NCI-H748 (cell line): ENCODE results near the gene DENND4A.
"Not testable (repeated sequence)": the region's sequence is repeated elsewhere in the genome, so short reads cannot be mapped to it uniquely, and the experiment has no call there.

Experiments used
- DNase-seq: peaks from one replicate; lab custom pipeline; 2025; ENCODE audit not compliant: unreplicated experiment; lab: John Stamatoyannopoulos, UW

DENND4A gene

GRCh38 chr15:65789759-65790425 lies 2.2 kb downstream of the DENND4A start:
- DNase-seq: no peak

DNA sequence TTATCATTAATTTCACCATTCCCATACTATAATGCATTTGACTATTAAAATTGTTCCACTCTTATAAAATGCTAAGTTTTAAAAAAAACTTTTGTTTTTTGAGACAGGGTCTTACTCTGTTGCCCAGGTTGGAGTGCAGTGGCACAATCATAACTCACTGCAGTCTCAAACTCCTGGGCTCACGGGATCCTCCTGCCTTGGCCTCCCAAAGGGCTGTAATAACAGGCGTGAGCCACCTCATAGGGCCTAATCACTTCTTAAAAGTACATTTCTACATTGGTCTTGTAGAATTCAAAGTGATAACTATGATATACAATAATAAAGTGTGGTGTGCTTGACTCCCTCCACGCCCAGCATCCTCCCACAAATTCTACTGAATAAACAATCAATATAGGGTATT lies 3.0 kb downstream of the DENND4A start:
- DNase-seq: no peak

- DNase-seq: no peak
Observed at GRCh38 chr15:65787260-65787659, 4.8 kb downstream of the DENND4A start.

- no peak for DNase-seq
Observed at GRCh38 chr15:65785151-65785550, 6.9 kb downstream of the DENND4A start.

DNA sequence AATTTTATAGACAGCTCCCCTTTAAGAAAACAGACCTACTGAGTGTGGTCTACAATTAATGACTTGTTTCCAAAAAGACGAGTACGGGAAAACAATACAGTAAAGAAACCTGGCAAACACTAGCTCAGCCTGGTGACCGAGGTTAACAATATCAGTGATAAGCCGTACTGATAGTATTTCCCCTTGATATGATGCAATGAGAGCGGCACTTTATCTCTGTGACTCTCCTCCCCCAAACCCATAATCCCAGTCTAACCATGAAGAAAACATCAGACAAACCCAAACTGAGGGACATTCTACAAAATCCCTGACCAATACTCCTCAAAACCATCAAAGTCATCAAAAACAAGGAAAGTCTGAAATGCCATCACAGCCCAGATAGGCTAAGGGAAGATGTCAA lies 8.2 kb downstream of the DENND4A start:
- DNase-seq: no peak

DNA sequence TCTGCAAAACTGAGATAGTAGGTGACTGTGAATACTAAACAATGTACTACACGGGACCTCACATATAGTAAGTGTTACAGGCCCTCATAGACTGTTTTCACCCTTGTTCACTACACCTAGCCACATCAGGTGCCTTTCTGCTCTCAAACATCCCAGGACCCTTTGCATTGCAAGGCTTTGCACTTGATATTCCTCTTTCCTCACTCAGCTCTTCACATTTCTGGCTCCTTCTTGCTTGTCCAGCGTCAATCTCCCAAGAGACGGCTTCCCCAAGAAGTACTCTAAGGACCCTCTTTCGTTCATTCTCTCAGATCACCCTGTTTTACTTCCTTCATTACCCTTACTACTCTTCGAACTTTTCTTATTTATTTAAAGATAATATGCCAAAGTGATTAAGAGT lies 10.0 kb downstream of the DENND4A start:
- no peak for DNase-seq

- DNase-seq: not testable (repeated sequence)
Observed at GRCh38 chr15:65778701-65779100, 13.4 kb downstream of the DENND4A start.

- DNase-seq: no peak
Observed at GRCh38 chr15:65778269-65778668, 13.8 kb downstream of the DENND4A start.

DNA sequence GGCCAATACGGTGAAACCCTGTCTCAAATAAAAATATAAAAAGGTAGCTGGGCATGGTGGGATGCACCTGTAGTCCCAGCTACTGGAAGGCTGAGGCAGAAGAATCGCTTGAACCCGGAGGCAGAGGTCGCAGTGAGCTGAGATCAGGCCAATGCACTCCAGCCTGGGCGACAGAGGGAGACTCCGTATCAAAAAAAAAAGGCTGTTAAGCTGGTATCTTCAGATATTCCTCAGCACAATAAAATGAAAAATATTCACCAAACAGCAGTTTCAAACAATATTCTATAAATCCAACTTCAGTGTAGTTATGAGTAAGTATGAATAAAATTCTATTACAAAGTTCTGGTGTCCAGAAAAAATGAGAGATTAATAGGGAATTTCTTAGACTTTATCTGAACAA lies 14.2 kb downstream of the DENND4A start:
- no peak for DNase-seq

- no peak for DNase-seq
Observed at GRCh38 chr15:65777053-65777452, 15.0 kb downstream of the DENND4A start.

DNA sequence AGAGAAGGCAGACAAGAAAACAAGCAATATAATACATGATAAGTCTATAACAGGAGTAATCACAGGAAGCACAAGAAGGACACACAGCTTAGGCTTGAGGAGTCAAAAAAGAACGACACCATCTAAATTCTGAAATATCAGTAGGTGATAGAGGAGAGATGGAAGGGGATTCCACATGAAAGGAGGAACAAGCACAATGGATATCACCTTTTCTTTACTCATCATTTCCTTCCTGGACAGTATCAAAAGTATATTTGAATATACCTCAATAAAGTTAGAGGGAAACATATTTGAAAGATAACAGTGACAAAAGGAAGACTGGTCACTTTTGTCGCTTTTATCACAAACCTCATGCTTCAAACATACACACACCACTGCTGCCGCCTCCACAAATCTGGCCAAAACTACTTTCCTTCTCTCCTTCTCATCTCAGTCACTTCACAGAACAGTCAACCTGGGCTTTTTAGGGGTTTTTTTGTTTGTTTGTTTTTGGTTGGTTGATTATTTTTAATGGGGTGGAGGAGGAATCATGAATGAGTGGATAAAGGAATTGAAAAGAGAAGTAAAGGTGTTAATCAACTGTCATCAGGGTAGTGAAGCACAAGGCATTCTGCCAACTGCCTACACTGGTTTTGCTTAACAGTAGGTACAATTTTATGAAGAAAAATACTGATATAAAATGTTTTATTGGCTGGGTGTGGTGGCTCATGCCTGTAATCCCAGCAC lies 18.5 kb downstream of the DENND4A start:
- DNase-seq: no peak

DNA sequence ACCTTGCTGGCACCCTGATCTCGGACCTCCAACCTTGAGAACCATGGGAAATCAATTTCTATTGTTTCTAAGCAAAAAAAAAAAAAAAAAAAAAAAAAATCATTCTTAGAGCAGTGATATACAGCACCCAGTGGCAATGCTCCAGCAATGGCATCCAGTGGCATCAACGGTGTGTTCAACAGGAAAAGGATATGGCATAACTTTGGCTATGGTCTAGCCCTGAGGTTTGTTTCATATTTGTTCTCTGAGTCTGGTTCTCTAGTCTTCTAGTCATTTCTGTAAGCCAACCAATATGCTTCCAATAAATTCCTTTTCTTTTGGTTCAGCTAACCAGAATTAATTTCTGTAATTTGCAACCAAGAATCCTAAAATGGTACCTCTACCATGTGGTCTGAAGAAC lies 19.2 kb downstream of the DENND4A start:
- DNase-seq: no peak

- DNase-seq: no peak
Observed at GRCh38 chr15:65771870-65772269, 20.2 kb downstream of the DENND4A start.

GRCh38 chr15:65769482-65769881 lies 22.6 kb downstream of the DENND4A start:
- no peak for DNase-seq

GRCh38 chr15:65767895-65768294 lies 24.2 kb downstream of the DENND4A start:
- DNase-seq: no peak

DNA sequence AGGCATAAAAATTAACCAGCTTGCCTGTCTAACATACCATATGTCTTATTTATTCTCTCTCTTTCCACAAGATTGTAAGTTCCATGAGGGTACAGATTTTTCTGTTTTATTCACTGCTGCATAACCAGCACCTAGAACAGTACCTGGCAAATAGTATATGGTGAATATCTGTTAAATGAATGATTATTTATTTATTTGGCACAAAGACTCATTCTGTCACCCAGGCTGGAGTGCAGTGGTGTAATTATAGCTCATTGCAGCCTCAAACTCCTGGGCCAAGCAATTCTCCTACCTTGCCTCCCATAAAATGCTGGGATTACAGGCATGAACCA lies 24.9 kb downstream of the DENND4A start:
- no peak for DNase-seq

GRCh38 chr15:65766422-65767263 lies 25.4 kb downstream of the DENND4A start:
- peak; percentile 2 for DNase-seq

- DNase-seq: no peak
Observed at GRCh38 chr15:65765106-65765505, 27.0 kb downstream of the DENND4A start.

DNA sequence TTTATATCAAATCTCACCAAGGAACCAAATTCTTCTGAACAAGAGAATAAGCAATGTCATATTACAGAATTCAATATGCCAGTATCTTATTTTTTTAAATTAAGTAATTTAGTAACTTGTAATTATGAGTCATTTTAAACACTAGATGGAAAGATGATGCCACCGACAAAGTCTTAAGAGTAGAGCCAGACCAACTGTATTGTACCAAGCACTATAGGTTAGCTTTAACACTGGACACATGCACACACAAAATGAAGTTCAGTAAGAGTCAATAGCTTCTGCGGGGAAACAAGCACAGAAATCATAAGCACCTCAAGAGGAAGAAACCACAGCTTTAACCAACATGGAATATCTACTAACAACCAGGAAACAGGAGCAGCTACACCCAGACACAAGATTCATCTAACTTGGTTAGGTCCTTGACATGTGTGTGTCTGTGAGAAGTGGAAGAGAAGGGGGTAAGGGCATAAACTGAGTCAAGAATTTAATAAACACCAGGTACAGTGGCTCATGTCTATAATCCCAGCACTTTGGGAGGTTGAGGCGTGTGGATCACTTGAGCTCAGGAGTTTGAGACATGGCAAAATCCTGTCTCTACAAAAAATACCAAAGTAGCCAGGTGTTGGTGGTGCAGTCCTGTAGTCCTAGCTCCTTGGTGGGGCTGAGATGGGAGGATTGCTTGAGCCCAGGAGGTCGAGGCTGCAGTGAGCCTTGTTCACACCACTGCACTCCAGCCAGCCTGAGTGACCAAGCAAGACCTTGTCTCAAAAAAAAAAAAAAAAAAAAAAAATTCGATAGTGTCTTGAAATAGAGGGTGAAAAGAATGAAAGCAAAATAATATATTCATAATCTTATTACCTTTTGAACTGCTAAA lies 28.9 kb downstream of the DENND4A start:
- DNase-seq: no peak

DNA sequence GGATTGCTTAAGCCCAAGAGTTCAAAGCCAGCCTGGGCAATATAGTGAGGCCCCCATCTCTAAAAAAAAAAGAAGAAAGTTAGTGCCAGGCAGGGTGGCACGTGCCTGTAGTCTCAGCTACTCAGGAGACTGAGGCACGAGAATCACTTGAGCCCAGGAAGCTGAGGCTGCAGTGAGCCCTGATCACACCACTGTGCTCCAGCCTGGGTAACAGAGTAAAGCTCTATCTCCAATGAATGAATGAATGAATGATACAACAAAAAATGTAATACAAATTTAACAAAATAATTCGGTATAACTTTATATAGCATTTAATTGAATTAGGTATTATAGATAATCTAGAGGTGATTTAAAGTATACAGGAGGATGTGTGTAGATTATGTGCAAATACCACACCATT lies 29.7 kb downstream of the DENND4A start:
- no peak for DNase-seq
